SK-N-SH (cell line): ENCODE data around the gene TENT4A. TPM values are rescaled to one million over a fixed set of nuclear protein-coding genes. Genes with fewer than 3 reads are reported as not detected.

Source experiments
- CTCF ChIA-PET: fragments of 300-600, 350-600 bp; formaldehyde crosslinking; extraction: SDS; loops from one replicate; lab custom pipeline; 2021; lab: Yijun Ruan, JAX
- POLR2A ChIA-PET: fragments of 350-600 bp; sonication (Branson Sonifier 250); formaldehyde crosslinking; extraction: SDS; loops from one replicate; lab custom pipeline; 2020; ENCODE audit warnings: antibody characterized with exemption, inconsistent platforms; lab: Yijun Ruan, JAX
- DNase-seq: peaks from one replicate; pipeline ENCODE4 v3.0.0; 2012
- H2AFZ ChIP-seq: fragments of 200-600 bp; sonication (generic); 2 replicates; pipeline ENCODE4 v1.8.1; 2016; ENCODE audit warnings: antibody characterized with exemption, mild to moderate bottlenecking, low read depth
- H3F3A ChIP-seq: fragments of 200-600 bp; sonication (generic); replicated peaks from 2 replicates; pipeline ENCODE3; 2016; ENCODE audit warnings: antibody characterized with exemption, mild to moderate bottlenecking; ENCODE audit not compliant: insufficient read depth
- H3K27ac ChIP-seq, 2 experiments: fragments of 200-500 bp in 1 of 2; fragments of 200-600 bp in 1 of 2; sonication (Bioruptor generic) in 1 of 2; sonication (generic), shearing (Covaris generic) in 1 of 2; 2 replicates each; pipeline versions ENCODE4 v1.5.1 to v1.6.1; 2014 to 2016; ENCODE audit warnings: low read depth in 2 of 2, inconsistent platforms in 1 of 2, low read length in 1 of 2, mild to moderate bottlenecking in 1 of 2, mixed read lengths in 1 of 2
- H3K27me3 ChIP-seq: fragments of 200-600 bp; sonication (generic), shearing (Covaris generic); 2 replicates; pipeline ENCODE4 v1.6.1; 2016; ENCODE audit warnings: mixed run types; ENCODE audit not compliant: insufficient read depth
- H3K36me3 ChIP-seq, 2 experiments: fragments of 200-500 bp in 1 of 2; fragments of 200-600 bp in 1 of 2; sonication (Bioruptor generic) in 1 of 2; sonication (generic) in 1 of 2; replicated peaks in 1 of 2; 2 replicates each; pipeline versions ENCODE3 to v1.5.1; 2014 to 2016; ENCODE audit warnings: low read length in 1 of 2, mild to moderate bottlenecking in 1 of 2; ENCODE audit not compliant: insufficient read depth in 2 of 2, control insufficient read depth in 1 of 2
- H3K4me1 ChIP-seq, 2 experiments: fragments of 200-500 bp in 1 of 2; fragments of 200-600 bp in 1 of 2; sonication (Bioruptor generic) in 1 of 2; sonication (generic), shearing (Covaris generic) in 1 of 2; 2 replicates each; pipeline versions ENCODE4 v1.5.1 to v1.6.1; 2014 to 2016; ENCODE audit warnings: low read depth in 1 of 2, low read length in 1 of 2, mixed run types in 1 of 2; ENCODE audit not compliant: insufficient read depth in 2 of 2, control insufficient read depth in 1 of 2
- H3K4me2 ChIP-seq: fragments of 200-600 bp; sonication (generic), shearing (Covaris generic); 2 replicates; pipeline ENCODE4 v1.6.1; 2017; ENCODE audit warnings: mixed run types
- H3K4me3 ChIP-seq, 2 experiments: fragments of 200-500 bp in 1 of 2; fragments of 200-600 bp in 1 of 2; sonication (Bioruptor generic) in 1 of 2; sonication (generic), shearing (Covaris generic) in 1 of 2; 2 replicates each; pipeline versions ENCODE4 v1.5.1 to v1.8.1; 2014 to 2016; ENCODE audit warnings: low read depth in 2 of 2, inconsistent platforms in 1 of 2, low read length in 1 of 2, mild to moderate bottlenecking in 1 of 2, mixed read lengths in 1 of 2, moderate library complexity in 1 of 2
- H3K79me2 ChIP-seq: fragments of 200-600 bp; sonication (generic); 2 replicates; pipeline ENCODE4 v1.8.1; 2017; ENCODE audit warnings: mild to moderate bottlenecking; ENCODE audit not compliant: insufficient read depth
- H3K9ac ChIP-seq: fragments of 200-600 bp; sonication (generic); 2 replicates; pipeline ENCODE4 v1.6.1; 2017; ENCODE audit warnings: mixed run types
- H3K9me2 ChIP-seq: fragments of 200-600 bp; sonication (generic); 2 replicates; pipeline ENCODE4 v1.6.1; 2017; ENCODE audit warnings: mixed run types
- H3K9me3 ChIP-seq: fragments of 200-600 bp; sonication (generic); 2 replicates; pipeline ENCODE4 v1.6.1; 2017; ENCODE audit warnings: mixed run types, mild to moderate bottlenecking, moderate library complexity
- H4K20me1 ChIP-seq: fragments of 200-600 bp; sonication (generic); 2 replicates; pipeline ENCODE4 v1.6.1; 2017; ENCODE audit warnings: mild to moderate bottlenecking, mixed run types; ENCODE audit not compliant: insufficient read depth
- CHD2 ChIP-seq: fragments of 150-350 bp; IDR thresholded peaks from 2 replicates; pipeline ENCODE4 v1.6.1; 2018; ENCODE audit warnings: low read length; ENCODE audit not compliant: partially characterized antibody
- EP300 ChIP-seq, 2 experiments: IDR thresholded peaks; 2 replicates each; pipeline versions ENCODE4 v1.4.0 to v1.6.1; 2012; ENCODE audit warnings: borderline replicate concordance in 1 of 2, low read depth in 1 of 2, low read length in 1 of 2
- FOSL2 ChIP-seq: IDR thresholded peaks from 2 replicates; pipeline ENCODE4 v1.4.0; 2012; ENCODE audit warnings: low read depth, mild to moderate bottlenecking, moderate library complexity, borderline replicate concordance
- FOXM1 ChIP-seq: IDR thresholded peaks from 2 replicates; pipeline ENCODE4 v1.4.0; 2012; ENCODE audit warnings: low read depth, mild to moderate bottlenecking
- GABPA ChIP-seq: IDR thresholded peaks from 2 replicates; pipeline ENCODE4 v1.4.0; 2012; ENCODE audit warnings: low read depth, mild to moderate bottlenecking
- IRF3 ChIP-seq: fragments of 150-350 bp; IDR thresholded peaks from 2 replicates; pipeline ENCODE4 v1.6.1; 2016; ENCODE audit warnings: mild to moderate bottlenecking, low read depth, low read length
- JUND ChIP-seq: IDR thresholded peaks from 2 replicates; pipeline ENCODE4 v1.4.0; 2012
- MXI1 ChIP-seq: IDR thresholded peaks from 2 replicates; pipeline ENCODE4 v1.6.1; 2012; ENCODE audit warnings: mild to moderate bottlenecking, low read depth, low read length, improper control_type of control experiment
- NFIC ChIP-seq: IDR thresholded peaks from 2 replicates; pipeline ENCODE4 v1.4.0; 2012; ENCODE audit warnings: borderline replicate concordance
- NRF1 ChIP-seq: IDR thresholded peaks from 2 replicates; pipeline ENCODE4 v1.6.1; 2012; ENCODE audit warnings: low read depth, mild to moderate bottlenecking, low read length
- POLR2AphosphoS5 ChIP-seq: IDR thresholded peaks from 2 replicates; pipeline ENCODE4 v1.6.1; 2012; ENCODE audit warnings: low read depth, low read length
- SIN3A ChIP-seq: IDR thresholded peaks from 2 replicates; pipeline ENCODE4 v1.6.1; 2012; ENCODE audit warnings: low read depth, mild to moderate bottlenecking, low read length, moderate library complexity, borderline replicate concordance
- TAF1 ChIP-seq: IDR thresholded peaks from 2 replicates; pipeline ENCODE4 v1.6.1; 2012; ENCODE audit warnings: low read depth, mild to moderate bottlenecking, low read length, moderate library complexity, borderline replicate concordance
- YY1 ChIP-seq: IDR thresholded peaks from 2 replicates; pipeline ENCODE4 v1.4.0; 2012; ENCODE audit warnings: low read depth, mild to moderate bottlenecking
- WGBS: methylation state at CpG from one replicate; pipeline ENCODE4 v1.1.6; 2017; ENCODE audit warnings: low lambda C conversion rate; 5-methylcytosine and 5-hydroxymethylcytosine counted together
- polyA plus RNA-seq, 3 experiments: library from polyadenylated mRNA; depleted of rRNA; stranded (reverse); fragments of >200 nt; gene quantifications; 2 replicates each; pipeline ENCODE4 v1.2.3, GENCODE V29; 2012
- TF ChIP-seq, protein P1 (sequence below): fragments of 200-600 bp; sonication (generic); IDR thresholded peaks from 2 replicates; pipeline ENCODE4 v1.6.1; 2017; ENCODE audit warnings: antibody characterized with exemption, mild to moderate bottlenecking, moderate library complexity
- TF ChIP-seq, protein P2 (sequence below): IDR thresholded peaks from 2 replicates; pipeline ENCODE4 v1.4.0; 2012; ENCODE audit warnings: low read depth, borderline replicate concordance
- TF ChIP-seq, protein P3 (sequence below): IDR thresholded peaks from 2 replicates; pipeline ENCODE4 v1.4.0; 2012; ENCODE audit warnings: low read depth

TENT4A gene
- polyA plus RNA-seq, 1 of the 3 experiments (the other 2 are of a cell fraction) = 6.0 TPM

DNA sequence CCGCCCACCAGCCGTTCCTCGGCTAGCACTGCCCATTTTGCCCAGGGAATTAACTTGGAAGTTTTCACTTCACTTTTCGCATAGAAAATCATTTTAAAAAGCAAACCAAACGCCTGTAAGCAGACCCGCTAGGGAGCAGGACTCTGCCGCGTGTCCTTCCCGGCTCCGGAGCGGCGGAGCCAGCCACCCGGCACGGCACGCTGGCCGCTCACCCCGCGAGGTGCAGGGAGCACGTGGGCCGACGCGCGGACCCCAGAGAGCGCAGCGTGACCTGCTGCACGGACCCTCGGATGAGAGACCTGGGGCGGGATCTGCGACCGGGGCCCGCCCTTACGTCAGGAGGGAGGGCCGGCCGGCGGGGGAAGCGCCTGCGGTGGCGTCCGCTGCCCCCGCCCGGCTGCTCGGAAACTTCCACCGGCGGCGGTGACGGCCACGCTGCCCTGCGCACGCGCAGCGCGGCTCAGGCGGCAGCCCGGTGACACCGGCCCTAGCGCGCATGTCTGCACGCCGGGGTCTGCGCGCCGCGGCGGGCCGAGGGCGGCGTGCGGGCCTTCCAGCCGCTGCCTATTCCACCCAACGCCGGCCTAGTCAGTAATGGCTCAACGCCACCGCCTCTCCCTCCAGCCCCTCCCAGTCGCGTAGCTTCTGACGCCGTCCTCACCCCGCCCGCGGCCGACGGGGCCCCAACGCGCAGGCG is 507 bp upstream of the TENT4A start:
- no peaks in the 10 kb centered on the region for H3K27me3 ChIP-seq
- peaks cover 20% of the 10 kb centered on the region for H3F3A ChIP-seq
- H4K20me1 ChIP-seq = peaks cover 32% of the 10 kb centered on the region
- H3K4me3 ChIP-seq = peak overlapping the region; percentile 80 to 85
- ChIA-PET CTCF (interaction anchor here (0.7 to 1.6 kb wide), 6 partner anchors 13 to 1075 kb away, joined by 3 to 5 read pairs (median 4); no protein-coding TSS in a partner anchor), POLR2A (interaction anchor here (1.0 to 1.8 kb wide), 2 partner anchors 10 to 80 kb away, joined by 4 to 6 read pairs; partner anchors contain the start of genes NSUN2 and SRD5A1)
- TF ChIP-seq JUND (no peak), IRF3 (no peak), CHD2 (peak; percentile 37), FOXM1 (no peak; the same call in 1 of the 2 replicates), YY1 (no peak), NFIC (no peak), GABPA (0 out of 2 replicates have a peak, but pooled peaks have one; percentile 27), POLR2AphosphoS5 (peak; percentile 55), FOSL2 (no peak), MXI1 (peak; percentile 98), SIN3A (peak; percentile 40; the same call in 1 of the 2 replicates), NRF1 (peak; percentile 81), TAF1 (no peak), EP300 (IDR thresholded peaks at IDR 0.05; ENCODE audit: borderline replicate concordance in 1 of 2, low read depth in 1 of 2, low read length in 1 of 2) (0 out of 4 replicates have a peak, but pooled peaks of 1 of the 2 experiments have one; percentile 7)
- TF ChIP-seq, protein P1, sequence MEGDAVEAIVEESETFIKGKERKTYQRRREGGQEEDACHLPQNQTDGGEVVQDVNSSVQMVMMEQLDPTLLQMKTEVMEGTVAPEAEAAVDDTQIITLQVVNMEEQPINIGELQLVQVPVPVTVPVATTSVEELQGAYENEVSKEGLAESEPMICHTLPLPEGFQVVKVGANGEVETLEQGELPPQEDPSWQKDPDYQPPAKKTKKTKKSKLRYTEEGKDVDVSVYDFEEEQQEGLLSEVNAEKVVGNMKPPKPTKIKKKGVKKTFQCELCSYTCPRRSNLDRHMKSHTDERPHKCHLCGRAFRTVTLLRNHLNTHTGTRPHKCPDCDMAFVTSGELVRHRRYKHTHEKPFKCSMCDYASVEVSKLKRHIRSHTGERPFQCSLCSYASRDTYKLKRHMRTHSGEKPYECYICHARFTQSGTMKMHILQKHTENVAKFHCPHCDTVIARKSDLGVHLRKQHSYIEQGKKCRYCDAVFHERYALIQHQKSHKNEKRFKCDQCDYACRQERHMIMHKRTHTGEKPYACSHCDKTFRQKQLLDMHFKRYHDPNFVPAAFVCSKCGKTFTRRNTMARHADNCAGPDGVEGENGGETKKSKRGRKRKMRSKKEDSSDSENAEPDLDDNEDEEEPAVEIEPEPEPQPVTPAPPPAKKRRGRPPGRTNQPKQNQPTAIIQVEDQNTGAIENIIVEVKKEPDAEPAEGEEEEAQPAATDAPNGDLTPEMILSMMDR = no peak
- TF ChIP-seq, protein P2, sequence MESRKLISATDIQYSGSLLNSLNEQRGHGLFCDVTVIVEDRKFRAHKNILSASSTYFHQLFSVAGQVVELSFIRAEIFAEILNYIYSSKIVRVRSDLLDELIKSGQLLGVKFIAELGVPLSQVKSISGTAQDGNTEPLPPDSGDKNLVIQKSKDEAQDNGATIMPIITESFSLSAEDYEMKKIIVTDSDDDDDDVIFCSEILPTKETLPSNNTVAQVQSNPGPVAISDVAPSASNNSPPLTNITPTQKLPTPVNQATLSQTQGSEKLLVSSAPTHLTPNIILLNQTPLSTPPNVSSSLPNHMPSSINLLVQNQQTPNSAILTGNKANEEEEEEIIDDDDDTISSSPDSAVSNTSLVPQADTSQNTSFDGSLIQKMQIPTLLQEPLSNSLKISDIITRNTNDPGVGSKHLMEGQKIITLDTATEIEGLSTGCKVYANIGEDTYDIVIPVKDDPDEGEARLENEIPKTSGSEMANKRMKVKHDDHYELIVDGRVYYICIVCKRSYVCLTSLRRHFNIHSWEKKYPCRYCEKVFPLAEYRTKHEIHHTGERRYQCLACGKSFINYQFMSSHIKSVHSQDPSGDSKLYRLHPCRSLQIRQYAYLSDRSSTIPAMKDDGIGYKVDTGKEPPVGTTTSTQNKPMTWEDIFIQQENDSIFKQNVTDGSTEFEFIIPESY = 0 out of 2 replicates have a peak, but pooled peaks have one; percentile 5
- TF ChIP-seq, protein P3, sequence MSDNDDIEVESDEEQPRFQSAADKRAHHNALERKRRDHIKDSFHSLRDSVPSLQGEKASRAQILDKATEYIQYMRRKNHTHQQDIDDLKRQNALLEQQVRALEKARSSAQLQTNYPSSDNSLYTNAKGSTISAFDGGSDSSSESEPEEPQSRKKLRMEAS = peak; percentile 93
- H3K4me2 ChIP-seq = peak overlapping the region; percentile 99
- H3K9me3 ChIP-seq = no peaks in the 10 kb centered on the region
- peak overlapping the region; percentile 94 to 98 for H3K27ac ChIP-seq
- H2AFZ ChIP-seq = peak overlapping the region; percentile 85
- peak overlapping the region; percentile 94 for H3K9ac ChIP-seq
- peaks cover 15 to 33% of the 10 kb centered on the region in 2 experiments; a peak in 3 of 4 replicates for H3K4me1 ChIP-seq
- H3K79me2 ChIP-seq = peaks cover 35% of the 10 kb centered on the region
- H3K36me3 ChIP-seq = no peaks in the 10 kb centered on the region
- no peak for DNase-seq
- WGBS = 0% methylated on average over 30 of the region's 85 CpGs
- H3K9me2 ChIP-seq = no peaks in the 10 kb centered on the region
